Neuronal stem cell (in vitro differentiated cells): Measurements from ENCODE around the gene CTSZ.

Experiments used
- DNase-seq: peaks from one replicate; pipeline ENCODE4 v3.0.0-alpha.2; 2013; ENCODE audit warnings: low spot score
- H2AFZ ChIP-seq: one replicate; pipeline ENCODE4 v1.6.1; 2013; ENCODE audit warnings: mild to moderate bottlenecking, low read length, inconsistent platforms
- H2AK5ac ChIP-seq: 2 replicates; pipeline ENCODE4 v1.6.1; 2013; ENCODE audit warnings: low read depth, mild to moderate bottlenecking, inconsistent platforms, low read length, moderate library complexity, mixed read lengths
- H2BK120ac ChIP-seq: 2 replicates; pipeline ENCODE4 v1.6.1; 2013; ENCODE audit warnings: low read depth, mild to moderate bottlenecking, inconsistent platforms, low read length, moderate library complexity, mixed read lengths
- H2BK12ac ChIP-seq: one replicate; pipeline ENCODE4 v1.6.1; 2013; ENCODE audit warnings: low read length, inconsistent platforms
- H2BK15ac ChIP-seq: 2 replicates; pipeline ENCODE4 v1.6.1; 2013; ENCODE audit warnings: mild to moderate bottlenecking, low read length, inconsistent platforms, mixed read lengths
- H2BK5ac ChIP-seq: one replicate; pipeline ENCODE4 v1.6.1; 2013; ENCODE audit warnings: inconsistent platforms, mild to moderate bottlenecking, low read length, moderate library complexity
- H3K14ac ChIP-seq: one replicate; pipeline ENCODE4 v1.6.1; 2013; ENCODE audit warnings: low read length, inconsistent platforms
- H3K18ac ChIP-seq: 2 replicates; pipeline ENCODE4 v1.6.1; 2013; ENCODE audit warnings: low read length, inconsistent platforms
- H3K23ac ChIP-seq: 2 replicates; pipeline ENCODE4 v1.6.1; 2013; ENCODE audit warnings: low read depth, mild to moderate bottlenecking, mixed read lengths, low read length, inconsistent platforms; ENCODE audit not compliant: poor library complexity
- H3K27ac ChIP-seq: replicated peaks from 3 replicates; pipeline ENCODE4 v1.5.1; 2013; ENCODE audit warnings: low read length, inconsistent platforms
- H3K27me3 ChIP-seq, 3 experiments: 2 replicates each; pipeline ENCODE4 v1.6.1; 2013; ENCODE audit warnings: low read length in 3 of 3, mild to moderate bottlenecking in 2 of 3, inconsistent platforms in 1 of 3, low read depth in 1 of 3, mixed read lengths in 1 of 3, moderate library complexity in 1 of 3; ENCODE audit not compliant: control insufficient read depth in 3 of 3, insufficient read depth in 3 of 3
- H3K36me3 ChIP-seq, 2 donors: replicated peaks in 1 of 2; 2 replicates each; pipeline ENCODE4 v1.6.1; 2013; ENCODE audit warnings: low read length in 2 of 2; ENCODE audit not compliant: control insufficient read depth in 2 of 2, insufficient read depth in 2 of 2
- H3K4ac ChIP-seq: 2 replicates; pipeline ENCODE4 v1.6.1; 2013; ENCODE audit warnings: inconsistent platforms, mild to moderate bottlenecking, low read length, moderate library complexity
- H3K4me1 ChIP-seq, 2 donors: 1 replicate in 1 of 2; 2 replicates in 1 of 2; pipeline ENCODE4 v1.6.1; 2013; ENCODE audit warnings: low read length in 2 of 2, low read depth in 1 of 2; ENCODE audit not compliant: control insufficient read depth in 2 of 2, insufficient read depth in 1 of 2
- H3K4me2 ChIP-seq: one replicate; pipeline ENCODE4 v1.6.1; 2013; ENCODE audit warnings: mild to moderate bottlenecking, low read length, inconsistent platforms; ENCODE audit not compliant: insufficient read depth, poor library complexity, severe bottlenecking
- H3K4me3 ChIP-seq, 2 donors: 2 replicates each; pipeline ENCODE4 v1.5.1; 2013; ENCODE audit warnings: low read length in 2 of 2, mild to moderate bottlenecking in 2 of 2, inconsistent platforms in 1 of 2, moderate library complexity in 1 of 2
- H3K79me1 ChIP-seq: one replicate; pipeline ENCODE4 v1.6.1; 2013; ENCODE audit warnings: low read depth, mild to moderate bottlenecking, inconsistent platforms, low read length, moderate library complexity
- H3K9ac ChIP-seq: one replicate; pipeline ENCODE4 v1.6.1; 2013; ENCODE audit warnings: mild to moderate bottlenecking, low read depth, low read length, inconsistent platforms; ENCODE audit not compliant: poor library complexity
- H3K9me3 ChIP-seq, 2 donors: replicated peaks in 1 of 2; 2 replicates each; pipeline versions ENCODE3 to v1.6.1; 2013; ENCODE audit warnings: low read length in 2 of 2, mild to moderate bottlenecking in 2 of 2, inconsistent platforms in 1 of 2, low read depth in 1 of 2, mixed read lengths in 1 of 2, moderate library complexity in 1 of 2; ENCODE audit not compliant: control insufficient read depth in 2 of 2, insufficient read depth in 1 of 2
- H4K8ac ChIP-seq: one replicate; pipeline ENCODE4 v1.6.1; 2013; ENCODE audit warnings: low read depth, mild to moderate bottlenecking, inconsistent platforms, low read length, moderate library complexity
- H4K91ac ChIP-seq: one replicate; pipeline ENCODE4 v1.6.1; 2013; ENCODE audit warnings: low read length, low read depth, mild to moderate bottlenecking, inconsistent platforms; ENCODE audit not compliant: poor library complexity
- WGBS, 2 donors: extraction: QIAGEN DNeasy Blood & Tissue Kit; methylation state at CpG; one replicate each; pipeline ENCODE4 v1.1.7; 2013; ENCODE audit warnings: missing lambda C conversion rate in 2 of 2, mixed read lengths in 1 of 2; ENCODE audit not compliant: insufficient read length in 2 of 2, insufficient replicate concordance in 1 of 2; ENCODE audit errors: extremely low coverage in 2 of 2; 5-methylcytosine and 5-hydroxymethylcytosine counted together

Gene CTSZ

DNA sequence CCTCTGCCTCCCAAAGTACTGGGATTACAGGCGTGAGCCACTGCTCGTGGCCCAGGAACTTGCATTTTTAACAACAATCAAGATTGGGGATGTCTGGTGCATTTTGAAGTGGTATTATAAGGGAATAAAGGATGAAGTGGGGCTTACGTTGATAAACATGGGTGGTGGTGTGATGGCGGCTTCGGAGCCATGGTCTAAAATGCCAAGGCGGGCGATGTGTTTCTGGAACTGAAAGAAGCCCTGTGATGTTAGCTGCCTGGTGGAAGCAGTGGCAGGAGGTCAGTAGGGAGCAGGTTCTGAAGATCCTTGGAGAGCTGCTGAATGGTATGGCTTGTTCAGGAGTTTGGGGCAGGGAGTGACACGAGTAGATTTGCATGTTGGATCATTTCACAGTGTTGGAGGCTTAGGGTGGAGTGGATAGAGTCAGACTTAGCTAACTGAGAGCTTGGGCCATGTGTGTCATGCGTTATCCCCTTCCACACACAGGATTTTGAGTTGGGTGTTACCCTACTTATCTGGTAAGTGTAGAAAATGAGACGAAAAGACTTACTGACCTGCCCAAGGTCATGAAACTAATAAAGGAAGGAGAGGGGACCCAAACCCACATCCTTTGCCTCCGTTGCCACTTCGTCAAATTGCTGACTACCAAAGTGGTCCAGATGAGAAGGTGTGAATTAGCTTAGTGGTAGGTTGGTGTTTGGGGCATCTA is 24.5 kb downstream of the CTSZ start:
- Histone ChIP-seq H2BK120ac (no peak overlapping the region), H3K36me3 (peaks cover 9 to 37% of the 10 kb centered on the region in 2 donors), H3K27ac (no peak overlapping the region), H4K91ac (no peak overlapping the region), H2BK15ac (no peak overlapping the region), H3K79me1 (peaks cover 7% of the 10 kb centered on the region), H2AK5ac (no peak overlapping the region), H3K9ac (no peak overlapping the region), H3K4me2 (peak overlapping the region; percentile 40), H3K9me3 (no peaks in the 10 kb centered on the region), H2BK12ac (no peak overlapping the region), H4K8ac (no peak overlapping the region), H3K23ac (no peak overlapping the region), H2AFZ (no peak overlapping the region), H3K4ac (no peak overlapping the region), H3K14ac (no peak overlapping the region), H3K18ac (no peak overlapping the region), H3K4me3 (peak overlapping the region; percentile 59 to 95), H3K27me3 (peaks cover 0 to 6% (median 0%) of the 10 kb centered on the region in 3 experiments), H2BK5ac (no peak overlapping the region), H3K4me1 (peaks cover 2 to 9% of the 10 kb centered on the region in 2 donors)
- WGBS, 2 donors: no CpG with 5 or more reads among the region's 12 CpGs
- no peak for DNase-seq

DNA sequence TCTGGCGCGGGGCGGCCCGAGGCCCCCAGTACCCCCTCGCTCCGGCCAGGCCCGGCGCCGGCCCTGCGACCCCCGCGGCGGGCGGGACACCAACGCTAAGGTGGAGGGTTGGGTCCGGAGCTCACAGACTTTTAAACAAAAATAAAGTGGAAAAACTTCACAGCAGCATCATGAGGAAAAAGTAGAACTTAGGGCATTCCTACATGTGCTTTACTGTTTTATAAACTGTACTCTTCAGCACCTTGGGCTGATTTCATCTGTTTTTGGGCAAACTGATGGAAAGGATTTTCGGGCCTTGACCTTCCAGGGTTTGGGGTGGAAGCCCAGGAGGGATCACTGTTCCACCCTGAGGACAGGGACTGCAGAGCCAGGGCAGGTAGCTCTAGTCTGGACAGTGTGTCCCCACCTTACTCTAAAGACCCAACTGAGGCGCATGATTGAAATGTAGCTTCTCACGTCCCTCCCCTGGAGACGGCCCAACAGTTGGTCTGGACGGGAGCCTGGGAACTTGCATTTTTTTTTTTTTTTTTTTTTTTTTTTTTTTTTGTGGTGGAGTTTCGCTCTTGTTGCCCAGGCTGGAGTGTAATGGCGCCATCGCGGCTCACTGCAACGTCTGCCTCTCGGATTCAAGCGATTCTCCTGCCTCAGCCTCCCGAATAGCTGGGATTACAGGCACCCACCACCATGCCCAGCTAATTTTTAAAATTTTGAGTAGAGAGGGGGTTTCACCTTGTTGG is 25.3 kb downstream of the CTSZ start:
- Histone ChIP-seq H2AFZ (peak overlapping the region; percentile 87), H3K4me2 (peak overlapping the region; percentile 66), H3K23ac (no peak overlapping the region), H2BK120ac (no peak overlapping the region), H3K27me3 (peaks cover 0 to 6% (median 0%) of the 10 kb centered on the region in 3 experiments), H3K4ac (no peak overlapping the region), H3K36me3 (peaks cover 3 to 29% of the 10 kb centered on the region in 2 donors), H3K9me3 (no peaks in the 10 kb centered on the region), H3K9ac (peak overlapping the region; percentile 78), H2BK15ac (no peak overlapping the region), H4K8ac (no peak overlapping the region), H4K91ac (no peak overlapping the region), H3K79me1 (peaks cover 7% of the 10 kb centered on the region), H2AK5ac (no peak overlapping the region), H3K27ac (no peak overlapping the region), H2BK5ac (no peak overlapping the region), H2BK12ac (no peak overlapping the region), H3K4me3 (peak overlapping the region; percentile 94 to 95), H3K18ac (peak overlapping the region; percentile 68), H3K14ac (no peak overlapping the region), H3K4me1 (peaks cover 2 to 9% of the 10 kb centered on the region in 2 donors)
- WGBS, 2 donors: no CpG with 5 or more reads among the region's 29 CpGs
- peak; percentile 15 for DNase-seq

DNA sequence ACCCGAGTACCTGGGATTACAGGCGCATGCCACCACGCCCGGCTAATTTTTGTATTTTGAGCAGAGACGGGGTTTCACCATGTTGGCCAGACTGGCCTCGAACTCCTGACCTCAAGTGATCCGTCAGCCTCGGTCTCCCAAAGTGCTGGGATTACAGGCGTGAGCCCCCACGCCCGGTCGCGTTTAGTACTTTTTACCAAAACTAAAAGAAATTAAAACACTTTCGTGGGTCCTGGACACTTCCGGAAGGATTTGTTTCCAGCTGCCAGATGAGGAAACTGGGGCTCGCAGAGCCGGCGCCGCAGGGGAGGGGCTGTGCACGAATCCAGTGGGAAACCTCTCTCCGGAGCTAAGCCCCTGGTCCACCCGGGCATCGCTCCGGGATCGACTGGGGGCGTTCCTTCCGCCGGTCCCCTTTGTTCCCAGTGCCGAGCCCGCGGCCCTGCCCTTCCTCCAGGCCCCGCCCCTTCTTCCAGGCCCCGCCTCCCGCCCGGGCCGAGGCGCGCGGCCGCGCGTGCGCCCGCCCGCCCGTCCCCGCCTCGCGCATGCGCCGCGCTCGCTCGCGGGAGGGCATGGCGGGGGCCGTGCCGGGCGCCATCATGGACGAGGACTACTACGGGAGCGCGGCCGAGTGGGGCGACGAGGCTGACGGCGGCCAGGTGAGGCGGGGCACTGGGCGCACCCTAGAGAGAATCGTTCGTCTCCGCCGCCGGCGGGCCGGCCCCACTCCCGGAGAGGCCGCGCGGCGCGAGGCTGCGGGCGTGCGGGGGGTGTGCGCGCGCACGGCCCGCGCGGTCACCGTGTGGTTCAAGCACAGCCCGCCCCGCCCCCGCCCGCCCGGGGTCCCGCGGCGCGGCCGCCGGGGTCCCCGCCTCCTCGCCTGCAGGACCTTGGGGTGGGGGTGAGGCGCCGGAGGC is 26.1 kb downstream of the CTSZ start, which contains the start of gene NELFCD:
NELFCD (plus strand) TSS at position 546 of the 917 bp plus-strand sequence; CDS start at position 600, 54 bp downstream.
- Histone ChIP-seq H3K27ac (peak within 1 kb of the TSS; percentile 52), H2BK120ac (no peak within 1 kb of the TSS), H2BK12ac (no peak within 1 kb of the TSS), H3K4me2 (peak within 1 kb of the TSS; percentile 66), H3K9ac (peak within 1 kb of the TSS; percentile 96), H3K4me1 (peaks cover 2 to 9% of the 10 kb centered on the region in 2 donors), H3K14ac (no peak within 1 kb of the TSS), H3K23ac (peak within 1 kb of the TSS; percentile 94), H3K27me3 (peaks cover 0 to 6% (median 0%) of the 10 kb centered on the region in 3 experiments), H2AFZ (peak within 1 kb of the TSS; percentile 87), H3K36me3 (peaks cover 0 to 21% of the 10 kb centered on the region in 2 donors), H2AK5ac (no peak within 1 kb of the TSS), H4K8ac (no peak within 1 kb of the TSS), H2BK5ac (no peak within 1 kb of the TSS), H2BK15ac (no peak within 1 kb of the TSS), H4K91ac (no peak within 1 kb of the TSS), H3K4me3 (peak within 1 kb of the TSS; percentile 94 to 95), H3K4ac (no peak within 1 kb of the TSS), H3K18ac (peak within 1 kb of the TSS; percentile 97), H3K79me1 (peaks cover 7% of the 10 kb centered on the region), H3K9me3 (peaks cover 0 to 2% of the 10 kb centered on the region in 2 donors)
- no CpG with 5 or more reads among the region's 109 CpGs for WGBS, 2 donors
- DNase-seq: peak; percentile 86
